ENCODE results near the gene MFAP2.
A peak's percentile ranks its signal among the peaks of the same experiment; 100 is the strongest.

Gene MFAP2, protein sequence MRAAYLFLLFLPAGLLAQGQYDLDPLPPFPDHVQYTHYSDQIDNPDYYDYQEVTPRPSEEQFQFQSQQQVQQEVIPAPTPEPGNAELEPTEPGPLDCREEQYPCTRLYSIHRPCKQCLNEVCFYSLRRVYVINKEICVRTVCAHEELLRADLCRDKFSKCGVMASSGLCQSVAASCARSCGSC

DNA sequence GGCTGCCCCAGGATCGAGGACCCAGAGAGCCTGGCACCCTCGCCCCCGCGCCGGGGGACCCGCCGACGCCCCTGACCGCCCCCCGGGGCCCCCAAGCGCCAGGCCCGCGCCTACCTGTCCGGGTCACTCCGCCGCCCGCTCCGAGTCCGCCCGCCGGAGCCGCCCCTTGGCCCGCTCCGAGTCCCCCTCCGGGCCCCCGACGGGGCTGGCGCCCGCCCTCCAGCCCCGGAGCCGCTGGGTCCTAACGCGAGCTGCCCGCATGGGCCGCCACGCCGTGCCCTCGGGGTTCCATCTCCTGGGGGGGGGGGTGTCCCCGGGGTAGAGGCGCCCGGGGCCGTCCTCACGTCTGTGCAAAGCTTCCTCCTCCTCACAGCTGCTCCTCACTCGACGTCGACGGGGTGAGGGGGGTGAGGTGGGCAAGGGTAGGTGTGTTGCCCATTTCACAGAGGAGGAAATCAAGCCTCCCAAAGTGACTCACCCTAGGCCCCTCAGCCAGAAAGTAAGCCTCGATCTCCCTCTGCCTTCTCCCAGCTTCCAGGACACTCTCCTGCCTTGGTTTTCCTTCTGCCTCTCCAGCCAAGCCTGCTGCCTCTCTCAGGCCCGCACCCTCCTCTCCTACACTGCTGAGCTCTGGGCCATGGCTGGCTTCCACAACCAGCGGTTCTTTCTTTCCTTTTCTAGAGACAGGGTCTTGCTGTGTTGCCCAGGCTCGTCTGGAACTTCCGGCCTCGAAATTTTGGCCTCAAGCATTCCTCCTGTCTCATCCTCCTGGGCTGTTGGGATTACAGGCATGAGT, at the start of gene MFAP2:
Gene MFAP2 (minus strand): TSS at position 148 of the 796 bp plus-strand sequence. CDS start 2,347 bp downstream, outside the sequence.
- no peak for DNase-seq (ENCODE audit: low read depth in 2 of 2, low spot score in 1 of 2)

DNA sequence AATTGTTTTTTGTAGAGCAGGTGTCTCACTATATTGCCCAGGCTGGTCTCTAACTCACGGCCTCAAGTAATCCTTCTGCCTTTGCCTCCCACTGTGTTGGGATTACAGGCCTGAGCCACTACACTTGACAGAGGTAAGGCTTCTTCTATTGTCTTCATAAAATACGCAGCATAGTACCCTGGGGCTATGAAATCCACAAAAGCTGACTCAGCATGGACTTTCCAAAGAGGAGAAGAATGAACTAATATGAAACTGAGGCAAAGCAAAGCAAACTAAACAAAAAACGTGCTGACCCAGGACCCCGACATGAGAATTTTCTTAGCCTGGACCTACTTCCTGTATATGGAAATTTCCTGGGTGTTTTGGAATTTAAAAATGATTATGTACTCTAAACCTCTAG, 49.8 kb upstream of the MFAP2 start:
- DNase-seq (ENCODE audit: low read depth in 2 of 2, low spot score in 1 of 2): no peak

DNA sequence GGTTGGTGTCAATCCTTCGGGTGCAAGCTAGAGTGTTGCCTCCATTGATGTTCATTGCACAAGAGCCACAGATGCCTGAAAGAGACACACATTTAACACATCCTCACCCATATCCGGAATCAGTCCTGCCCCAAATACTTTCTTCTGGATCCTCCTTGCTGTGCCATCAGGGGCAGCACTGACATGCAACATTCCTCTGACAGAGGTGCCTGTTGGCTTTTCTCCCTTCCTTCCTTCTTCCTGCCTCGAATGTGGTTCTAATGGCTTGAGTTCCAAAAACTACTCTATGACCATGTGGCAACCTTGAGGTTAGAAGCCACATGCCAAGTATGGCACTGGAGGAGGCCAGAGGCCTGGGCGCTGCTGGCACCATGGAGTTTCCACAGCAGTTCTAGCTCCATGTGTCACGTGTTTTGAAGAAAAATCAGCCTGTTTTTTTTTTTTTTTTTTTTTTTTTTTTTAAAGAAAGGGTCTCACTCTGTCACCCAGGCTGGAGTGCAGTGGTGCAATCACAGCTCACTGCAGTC, 48.3 kb upstream of the MFAP2 start:
- no peak for DNase-seq (ENCODE audit: low read depth in 2 of 2, low spot score in 1 of 2)

DNA sequence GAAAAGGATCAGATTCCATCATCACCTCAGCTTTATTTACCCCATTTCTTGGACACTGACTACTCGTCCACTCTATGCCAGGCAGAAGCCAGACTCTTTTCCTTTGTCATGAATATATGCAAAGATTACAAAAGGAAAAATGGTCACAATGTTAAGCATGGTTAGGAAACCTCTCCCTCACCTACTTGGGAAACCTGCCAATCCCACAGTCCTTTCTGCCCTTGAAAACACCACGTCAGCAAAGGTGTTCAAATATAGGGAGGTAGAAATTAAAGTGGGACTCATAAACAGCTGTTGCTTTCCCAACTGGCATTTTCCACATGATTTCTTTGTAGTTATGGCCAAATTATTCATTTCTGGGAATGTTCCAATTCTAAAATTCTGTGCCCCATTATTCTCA, 47.5 kb upstream of the MFAP2 start:
- no peak for DNase-seq (ENCODE audit: low read depth in 2 of 2, low spot score in 1 of 2)

DNA sequence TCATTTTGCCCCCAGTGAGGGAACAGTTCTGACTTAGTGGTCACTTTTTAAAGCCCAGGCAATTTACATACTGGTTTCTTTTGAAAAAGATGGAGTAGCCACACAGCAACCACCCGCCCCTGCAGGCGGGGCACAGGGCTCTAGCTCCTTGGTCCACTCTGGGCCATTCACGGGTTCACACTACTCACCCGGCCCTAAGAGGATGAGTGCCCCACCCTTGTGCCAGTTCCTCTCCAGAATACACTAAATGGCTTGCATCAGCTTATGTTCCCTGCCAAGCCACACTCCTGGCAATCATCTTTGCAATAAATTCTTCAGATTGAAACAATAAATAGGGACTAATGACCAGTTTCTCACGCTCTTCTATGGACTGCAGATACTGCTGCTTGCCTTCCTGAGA, 47.0 kb upstream of the MFAP2 start:
- DNase-seq (ENCODE audit: low read depth in 2 of 2, low spot score in 1 of 2): no peak

DNA sequence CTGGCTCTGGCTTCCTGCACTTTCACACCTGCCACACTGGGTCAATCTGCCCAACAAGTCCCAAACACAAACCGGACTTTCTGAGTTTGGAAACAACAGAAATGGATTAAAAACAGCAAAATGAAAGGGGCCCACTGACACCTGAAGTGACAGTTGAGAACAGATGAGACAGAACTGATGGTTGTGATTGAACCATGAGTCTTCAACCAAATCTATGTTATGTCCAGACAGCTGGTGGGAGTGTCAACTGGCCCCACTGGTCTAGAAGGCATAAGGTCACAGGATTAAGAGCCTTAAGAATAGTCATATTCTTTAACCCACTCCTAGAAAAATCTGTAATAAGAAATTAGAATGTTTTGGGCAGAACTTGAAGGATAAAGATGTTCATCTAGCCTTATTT, 44.3 kb upstream of the MFAP2 start:
- no peak for DNase-seq (ENCODE audit: low read depth in 2 of 2, low spot score in 1 of 2)

DNA sequence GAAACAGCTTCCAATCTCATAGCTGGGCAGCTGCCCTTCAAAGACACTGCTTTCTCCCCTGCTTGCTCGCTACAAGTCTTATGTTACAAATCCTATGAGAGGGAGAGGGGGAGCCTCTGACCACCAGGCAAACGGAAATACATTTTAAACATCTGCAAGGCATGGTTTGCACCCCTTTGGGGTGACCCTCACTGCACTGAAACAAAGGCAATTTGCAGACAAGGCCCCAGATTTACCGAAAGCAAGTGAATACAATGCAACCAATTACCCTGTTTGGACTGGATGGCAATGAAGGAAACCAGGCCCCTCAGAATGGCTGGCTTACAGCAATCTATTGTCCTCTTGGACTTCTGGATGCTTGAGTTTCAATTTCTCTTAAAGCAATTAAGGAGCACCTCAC, 43.2 kb upstream of the MFAP2 start:
- no peak for DNase-seq (ENCODE audit: low read depth in 2 of 2, low spot score in 1 of 2)

DNA sequence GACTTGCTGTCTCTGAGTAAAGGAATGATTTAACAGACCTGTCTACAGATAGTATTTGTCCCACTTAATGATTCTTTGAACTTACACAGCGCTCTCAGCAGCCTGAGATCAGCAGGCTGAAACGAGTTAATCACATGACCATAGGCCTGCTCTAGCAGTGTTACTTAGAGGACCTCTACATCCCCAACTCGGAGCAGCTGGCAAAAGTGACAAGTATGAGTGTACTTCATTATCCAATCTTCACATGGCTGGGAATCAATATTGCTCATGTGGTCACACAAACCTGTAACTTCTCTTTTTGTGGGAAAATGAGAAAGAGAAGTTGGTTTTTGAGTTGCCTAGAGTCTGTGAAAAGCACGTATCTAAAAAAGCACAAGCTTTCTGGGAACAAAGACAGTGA, 42.7 kb upstream of the MFAP2 start:
- no peak for DNase-seq (ENCODE audit: low read depth in 2 of 2, low spot score in 1 of 2)

DNA sequence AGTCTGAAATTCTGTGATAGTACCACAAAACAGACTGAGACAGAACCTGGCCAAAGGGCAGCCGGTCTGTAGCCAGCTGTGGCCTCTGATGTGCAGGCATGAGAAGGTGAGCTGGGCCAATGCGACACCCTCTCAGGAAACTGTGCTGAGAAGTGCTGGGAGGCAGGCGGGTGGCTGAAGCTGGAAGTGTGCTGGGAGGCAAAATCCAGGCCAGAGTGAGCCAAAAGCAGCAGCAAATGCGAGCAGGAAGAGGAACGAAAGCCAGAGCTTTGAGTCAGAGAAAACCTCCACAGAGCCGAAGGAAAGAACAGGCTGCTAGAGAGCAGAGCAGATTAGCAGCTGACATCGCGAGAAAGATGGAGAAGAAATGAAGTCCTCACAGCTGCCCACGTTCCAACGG, 41.5 kb upstream of the MFAP2 start:
- no peak for DNase-seq (ENCODE audit: low read depth in 2 of 2, low spot score in 1 of 2)

DNA sequence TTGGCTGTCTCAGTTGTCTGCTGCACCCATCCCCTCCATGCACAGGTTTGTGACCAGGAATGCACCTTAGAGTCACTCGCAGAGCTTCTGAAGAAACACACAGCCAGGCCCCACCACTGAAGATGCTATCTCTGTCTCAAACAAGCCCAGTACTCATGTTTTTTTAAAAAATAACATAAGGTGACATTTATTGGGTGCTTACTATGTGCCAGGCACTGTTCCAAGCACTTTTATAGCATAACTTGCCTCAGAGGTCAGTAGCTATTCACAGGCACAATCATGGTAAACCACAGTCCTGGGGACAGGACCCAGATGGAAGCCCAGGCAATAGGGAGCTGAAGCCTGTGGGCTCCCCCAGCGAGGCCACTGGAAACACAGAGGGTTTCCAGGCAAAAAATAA, 40.1 kb upstream of the MFAP2 start:
- no peak for DNase-seq (ENCODE audit: low read depth in 2 of 2, low spot score in 1 of 2)

DNA sequence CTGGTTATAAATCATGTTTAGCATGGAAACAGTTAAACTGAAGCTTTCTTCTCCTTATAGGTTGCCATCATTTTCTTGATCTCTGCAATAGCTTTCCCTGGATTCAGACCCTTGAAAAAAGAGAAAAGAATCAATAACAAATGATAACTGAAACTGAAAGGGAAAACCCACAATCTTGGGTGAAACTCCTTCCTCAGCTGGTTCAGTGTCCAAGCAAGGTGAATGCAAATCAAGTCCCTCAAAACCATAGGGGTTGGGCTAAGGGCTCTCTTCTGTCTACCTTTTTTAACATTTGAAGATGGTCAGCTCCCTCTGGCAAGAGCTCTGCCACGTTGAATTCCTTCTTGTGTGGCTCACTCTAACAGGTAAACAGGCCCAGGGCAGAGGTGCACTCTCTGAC, 38.4 kb upstream of the MFAP2 start:
- no peak for DNase-seq (ENCODE audit: low read depth in 2 of 2, low spot score in 1 of 2)

DNA sequence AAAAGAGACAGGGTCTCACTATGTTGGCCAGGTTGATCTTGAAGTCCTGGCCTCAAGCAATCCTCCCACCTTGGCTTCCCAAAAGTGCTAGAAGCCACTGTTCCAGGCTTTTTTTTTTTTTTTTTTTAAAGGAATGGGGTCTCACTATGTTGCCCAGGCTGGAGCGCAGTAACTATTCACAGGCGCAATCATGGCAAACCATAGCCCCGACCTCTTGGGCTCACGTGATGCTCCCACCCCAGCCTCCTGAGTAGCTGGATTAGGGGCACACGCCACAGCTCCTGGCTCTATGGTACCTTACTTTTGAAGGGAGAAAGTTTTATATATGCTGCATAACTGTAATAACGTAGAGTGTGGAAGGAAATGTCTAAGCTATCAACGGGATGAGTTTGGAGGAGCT, 37.0 kb upstream of the MFAP2 start:
- no peak for DNase-seq (ENCODE audit: low read depth in 2 of 2, low spot score in 1 of 2)

DNA sequence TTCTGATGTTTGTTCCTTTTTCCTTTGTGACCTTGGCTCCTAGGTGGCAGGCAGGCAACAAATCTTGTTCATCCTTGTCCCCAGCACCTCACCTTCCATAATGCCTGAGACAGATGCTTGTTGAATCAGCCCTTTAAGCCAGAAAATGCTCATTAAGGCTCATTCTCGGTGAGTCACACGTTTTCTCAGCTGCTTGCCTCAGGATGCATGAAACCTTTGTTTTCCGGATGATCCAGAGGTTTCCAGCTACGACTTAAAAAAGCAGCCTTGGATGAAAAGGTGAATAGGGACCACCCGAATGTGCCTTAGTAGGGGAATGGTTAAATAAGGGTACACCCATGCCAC, 35.9 kb upstream of the MFAP2 start:
- DNase-seq (ENCODE audit: low read depth in 2 of 2, low spot score in 1 of 2): no peak

DNA sequence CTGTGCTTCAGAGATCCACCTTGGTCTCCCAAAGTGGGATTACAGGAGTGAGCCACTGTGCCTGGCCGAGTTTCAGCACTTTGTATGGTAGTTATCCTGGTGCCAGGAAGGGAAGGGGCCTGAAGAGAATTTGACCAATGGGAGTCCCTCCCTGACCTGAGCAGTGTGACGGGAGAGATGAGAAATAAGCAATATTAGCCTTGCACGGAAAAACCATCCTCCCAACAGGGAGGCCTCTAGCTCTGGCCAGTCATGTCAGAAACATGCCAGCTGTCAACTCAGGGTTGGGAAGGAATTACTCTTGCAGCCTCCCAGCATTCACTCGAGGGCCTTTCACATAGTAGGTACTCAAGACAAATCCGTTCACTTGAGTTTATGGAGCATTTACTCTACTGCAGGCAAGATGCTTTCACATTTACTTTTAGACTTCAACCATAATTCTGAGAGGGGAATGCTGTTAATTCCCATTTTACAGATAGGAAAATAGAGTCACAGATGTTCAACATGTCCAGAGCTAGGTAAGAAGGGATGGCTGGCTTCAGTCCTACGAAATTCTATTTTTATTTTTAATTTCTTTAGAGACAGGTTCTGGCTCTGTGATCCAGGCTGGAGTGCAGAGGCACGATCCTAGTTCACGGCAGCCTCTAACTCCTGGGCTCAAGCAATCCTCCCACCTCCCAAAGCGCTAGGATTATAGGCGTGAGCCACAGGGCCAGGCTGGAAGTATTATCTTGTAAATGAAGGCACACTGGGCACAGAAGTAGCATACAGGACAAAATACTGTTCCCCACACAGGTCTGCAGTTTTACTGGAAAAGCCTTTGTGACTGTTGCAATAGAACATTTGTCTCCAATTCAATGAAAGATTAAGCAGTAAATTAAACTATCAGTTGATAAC, 34.5 kb upstream of the MFAP2 start:
- no peak for DNase-seq (ENCODE audit: low read depth in 2 of 2, low spot score in 1 of 2)

DNA sequence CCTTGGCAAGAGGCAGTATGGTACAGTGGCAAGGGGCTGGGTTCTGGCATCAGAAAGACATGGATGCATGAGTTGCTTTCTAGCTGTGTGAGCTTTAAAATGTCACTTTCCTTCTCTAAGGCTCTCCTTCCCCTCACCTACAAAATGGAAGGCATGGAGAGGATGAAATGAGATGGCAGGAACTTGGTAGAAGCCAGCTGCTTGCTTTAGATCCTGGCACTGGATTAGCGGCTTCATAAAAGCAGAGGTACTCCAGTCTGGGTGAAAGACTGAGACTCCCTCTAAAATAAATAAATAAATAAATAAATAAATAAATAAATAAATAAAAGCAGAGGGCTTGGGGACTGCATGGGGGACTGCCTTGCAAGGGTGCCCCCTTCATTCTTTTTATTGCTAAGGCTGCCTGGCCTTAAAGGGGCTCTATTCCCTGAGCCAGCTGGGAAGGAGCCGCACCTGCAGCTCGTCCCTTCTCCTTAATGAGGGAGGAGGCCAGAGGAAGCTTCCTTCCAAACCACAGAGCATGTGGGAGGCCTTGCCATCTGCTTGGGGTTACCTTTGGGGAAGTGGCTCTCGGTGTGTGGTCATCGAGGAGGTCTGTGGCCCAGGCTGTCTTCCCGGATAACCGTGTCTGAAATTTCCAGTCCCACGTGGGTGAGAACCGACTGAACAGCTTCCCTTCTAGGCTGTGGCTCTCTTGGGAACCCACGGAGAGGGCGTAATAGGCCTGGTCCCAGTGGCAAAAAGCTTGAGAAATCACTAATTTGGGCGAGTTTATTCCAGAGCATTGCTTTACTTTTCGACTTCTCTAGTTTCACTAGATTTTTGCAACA, 33.3 kb upstream of the MFAP2 start:
- no peak for DNase-seq (ENCODE audit: low read depth in 2 of 2, low spot score in 1 of 2)

DNA sequence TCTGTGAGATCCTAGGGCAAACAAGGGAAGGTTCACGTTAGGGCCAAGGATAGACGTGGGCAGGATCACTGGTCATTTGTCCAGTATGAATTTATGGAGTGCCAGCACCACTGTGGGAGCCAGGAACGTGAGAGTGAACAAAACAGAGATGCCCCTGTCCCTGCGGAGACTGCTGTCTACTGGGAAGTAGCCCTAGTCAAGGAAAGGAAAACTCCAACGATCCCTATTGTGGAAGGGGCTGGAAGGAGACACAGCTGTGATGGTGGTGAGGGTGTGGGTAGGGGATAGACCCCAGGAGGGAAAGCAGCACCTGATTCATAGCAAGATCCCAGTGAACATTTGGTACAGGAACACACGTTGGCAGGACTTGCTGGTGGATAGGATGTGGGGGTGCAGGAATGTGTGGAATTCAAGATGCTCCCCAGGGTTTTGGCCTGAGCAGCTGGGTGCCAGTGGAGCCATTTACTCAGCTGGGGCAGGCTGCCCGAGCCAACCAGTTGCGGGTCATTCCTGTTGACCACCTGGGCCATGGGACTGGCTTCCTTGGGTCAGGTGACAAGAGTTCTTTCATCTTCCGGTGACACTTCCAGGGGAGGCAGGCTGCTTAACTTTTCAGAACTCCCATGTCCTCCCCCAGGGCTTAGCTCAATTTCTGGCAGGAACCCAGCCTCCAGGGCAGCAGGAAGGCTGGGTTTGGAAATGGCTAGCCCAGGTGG, 32.5 kb upstream of the MFAP2 start:
- DNase-seq (ENCODE audit: low read depth in 2 of 2, low spot score in 1 of 2): no peak

DNA sequence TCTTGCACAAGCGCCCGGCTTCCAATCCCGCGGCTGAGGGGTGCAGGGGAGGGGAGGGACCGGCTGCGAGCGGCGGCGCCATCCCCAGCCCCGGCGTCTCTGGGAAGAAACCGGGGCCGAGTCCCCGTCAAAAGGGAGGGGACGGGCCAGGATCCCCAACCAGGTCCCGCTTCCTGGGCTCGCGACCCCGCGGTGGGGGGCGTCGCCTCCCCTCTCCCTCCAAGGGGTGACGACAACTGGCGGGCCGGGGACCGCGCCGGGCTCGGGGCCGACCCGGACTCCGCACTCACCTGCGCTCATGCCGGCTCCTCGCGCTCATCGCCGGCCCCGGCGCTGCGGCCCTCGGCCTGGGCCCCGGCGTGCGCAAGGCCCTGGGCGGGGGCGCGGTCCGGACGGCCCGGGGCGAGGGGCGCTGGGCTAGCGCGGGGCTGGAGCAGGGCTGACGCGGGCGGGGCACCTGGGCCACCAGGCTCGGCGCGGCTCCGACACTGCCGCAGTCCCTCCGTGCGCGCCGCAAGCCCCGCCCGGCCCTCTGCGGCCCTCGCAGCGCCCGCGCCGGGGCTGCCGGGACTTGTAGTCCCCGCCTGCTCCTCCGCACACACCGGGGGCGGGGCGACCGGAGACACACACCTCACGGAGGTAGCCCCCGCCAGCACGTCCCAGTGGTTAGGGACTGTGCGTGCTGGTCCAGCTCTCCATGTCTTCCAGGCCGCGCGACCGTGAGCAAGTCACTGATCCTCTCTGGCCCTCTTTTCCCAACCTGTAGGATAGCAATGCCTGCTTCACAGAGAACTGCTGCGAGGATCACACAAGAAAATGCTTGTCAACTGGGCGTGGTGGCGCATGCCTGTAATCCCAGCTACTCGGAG, 31.3 kb upstream of the MFAP2 start, which contains the start of gene ATP13A2:
Gene ATP13A2 (minus strand): TSS at position 490 of the 869 bp plus-strand sequence. CDS start 190 bp downstream, at position 300.
- peak; percentile 44 to 64 for DNase-seq (ENCODE audit: low read depth in 2 of 2, low spot score in 1 of 2)

DNA sequence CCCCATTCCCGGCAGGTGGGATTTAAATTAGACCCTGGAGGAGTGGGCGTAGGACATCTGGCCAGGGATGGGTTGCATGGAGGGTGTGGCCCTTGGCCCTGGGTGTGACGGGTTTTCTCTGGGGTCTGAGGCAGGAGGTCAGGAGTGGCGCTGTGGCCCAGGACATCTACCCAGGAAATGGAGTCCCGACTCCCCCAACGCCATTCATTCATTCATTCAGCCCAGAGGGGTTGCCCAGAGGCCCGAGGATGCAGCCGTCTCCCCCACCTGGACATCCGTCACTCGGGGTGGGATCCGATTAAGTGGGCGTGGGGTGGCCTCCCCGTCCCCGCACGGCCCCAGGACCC, 30.6 kb upstream of the MFAP2 start:
- DNase-seq (ENCODE audit: low read depth in 2 of 2, low spot score in 1 of 2): no peak

DNA sequence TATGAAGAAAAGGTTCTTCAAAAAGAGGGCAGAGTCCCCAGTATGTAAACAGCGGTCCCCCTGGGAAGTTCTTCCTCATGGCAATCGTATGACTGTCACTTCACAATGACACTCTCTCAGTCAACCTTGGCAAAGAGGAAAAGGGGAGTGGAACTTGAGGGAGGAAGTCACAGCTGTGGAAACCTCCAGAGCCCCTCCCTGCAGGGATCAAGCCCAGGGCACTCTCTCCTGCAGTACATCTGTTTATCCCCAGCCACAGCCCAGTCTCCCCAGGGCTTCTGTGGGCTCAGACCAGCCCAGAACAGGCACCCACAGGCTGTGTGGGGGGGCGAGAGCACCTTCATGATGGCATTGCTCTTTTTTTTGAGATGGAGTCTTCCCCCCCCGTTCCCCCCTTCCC, 29.3 kb upstream of the MFAP2 start:
- DNase-seq (ENCODE audit: low read depth in 2 of 2, low spot score in 1 of 2): no peak

All from stimulated activated CD8-positive, alpha-beta memory T cell treated with anti-CD3 and anti-CD28 coated beads, Interleukin-4, amount 100 ng/mL, for 1 hour (primary cell).